Activated T-helper 2 cell treated with anti-CD3 and anti-CD28 coated beads, Interferon-gamma antibody, Interleukin-2, Interleukin-4, amounts not matched to agents 10 μg/mL and 5 μg/mL and 100 μg/mL, durations not matched to agents 14 hours and 24 hours and 36 hours (primary cell): ENCODE results near the gene SLC2A5. TPM values are rescaled to one million over a fixed set of nuclear protein-coding genes. Genes with fewer than 3 reads are reported as not detected.
"Not testable (repeated sequence)": the region's sequence is repeated elsewhere in the genome, so short reads cannot be mapped to it uniquely, and the experiment has no call there.

Experiments
- DNase-seq: peaks from one replicate; pipeline ENCODE4 v3.0.0; 2021; ENCODE audit warnings: low spot score
- H3K27ac Mint-ChIP-seq: one replicate; pipeline ENCODE4 v1.8.0; 2021; ENCODE audit warnings: mixed read lengths
- H3K27me3 Mint-ChIP-seq: one replicate; pipeline ENCODE4 v1.8.0; 2021; ENCODE audit warnings: low read depth, mixed read lengths
- H3K36me3 Mint-ChIP-seq: one replicate; pipeline ENCODE4 v1.8.0; 2021; ENCODE audit warnings: low read depth, mixed read lengths
- H3K4me1 Mint-ChIP-seq: one replicate; pipeline ENCODE4 v1.8.0; 2021; ENCODE audit warnings: low read depth, mixed read lengths
- H3K4me3 Mint-ChIP-seq: one replicate; pipeline ENCODE4 v1.8.0; 2021; ENCODE audit warnings: low read depth, mild to moderate bottlenecking, moderate library complexity, mixed read lengths
- H3K9me3 Mint-ChIP-seq: one replicate; pipeline ENCODE4 v1.8.0; 2021; ENCODE audit warnings: mixed read lengths
- intact Hi-C: fragments of 100-400 bp; cut with micrococcal nuclease; formaldehyde crosslinking; loops from one replicate; pipeline ENCODE4 v1.15.1; 2023
- total RNA-seq: library from RNA; stranded (reverse); gene quantifications from 2 replicates; pipeline ENCODE4 v1.2.3, GENCODE V29; 2022

Gene SLC2A5
- total RNA-seq, 1 donor from 2014 or later: not detected

DNA sequence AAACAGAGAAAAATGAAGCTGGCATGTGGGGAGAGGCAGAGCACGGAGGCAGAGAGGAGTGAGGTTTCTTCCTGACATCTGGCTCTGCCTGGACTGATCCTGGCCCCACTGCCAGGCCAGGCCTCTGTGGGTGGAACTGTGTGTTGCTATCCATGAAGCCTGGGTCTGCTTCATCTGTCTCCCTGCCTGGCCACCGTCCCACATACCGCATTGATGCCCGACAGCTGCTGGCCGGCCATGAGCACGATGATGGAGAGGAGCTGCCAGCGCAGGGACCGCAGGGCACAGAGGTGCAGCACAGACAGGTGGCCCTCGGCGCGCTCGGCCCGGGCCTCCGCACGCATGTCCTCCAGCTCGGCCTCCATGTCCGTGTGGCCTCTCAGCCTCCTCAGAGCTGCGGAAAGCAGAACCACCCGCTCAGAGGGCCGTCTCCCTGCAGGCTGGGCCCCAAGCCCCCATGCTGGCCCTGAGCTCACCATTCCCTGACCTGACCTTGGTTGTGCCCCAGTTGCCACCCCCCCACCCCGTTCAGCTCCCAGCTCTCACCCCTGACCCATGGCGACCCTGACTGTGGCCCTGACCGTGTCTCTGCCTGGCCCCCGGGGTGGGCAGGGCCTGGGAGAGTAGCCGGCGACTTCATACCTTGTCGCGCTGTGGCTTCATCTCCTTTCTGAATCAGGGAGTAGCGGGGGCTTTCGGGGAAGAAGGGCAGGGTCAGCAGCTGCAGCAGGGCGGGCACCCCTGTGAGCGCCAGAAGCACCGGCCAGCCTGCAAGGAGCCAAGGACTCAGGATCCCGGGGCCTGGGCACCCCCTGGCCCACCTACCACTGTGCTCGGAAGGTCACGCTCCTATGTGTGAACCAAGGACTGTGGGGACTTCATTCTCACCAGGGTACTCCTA lies 54.7 kb downstream of the SLC2A5 start:
- H3K27me3 Mint-ChIP-seq: peaks cover 14% of the 10 kb centered on the region
- DNase-seq: no peak
- H3K27ac Mint-ChIP-seq: no peak overlapping the region
- no peaks in the 10 kb centered on the region for H3K36me3 Mint-ChIP-seq
- no peak overlapping the region for H3K4me3 Mint-ChIP-seq
- no peaks in the 10 kb centered on the region for H3K4me1 Mint-ChIP-seq
- intact Hi-C loops: loop anchor here (5.0 kb wide), 1 partner anchor 88 kb away; no protein-coding TSS in a partner anchor
- H3K9me3 Mint-ChIP-seq: no peaks in the 10 kb centered on the region

DNA sequence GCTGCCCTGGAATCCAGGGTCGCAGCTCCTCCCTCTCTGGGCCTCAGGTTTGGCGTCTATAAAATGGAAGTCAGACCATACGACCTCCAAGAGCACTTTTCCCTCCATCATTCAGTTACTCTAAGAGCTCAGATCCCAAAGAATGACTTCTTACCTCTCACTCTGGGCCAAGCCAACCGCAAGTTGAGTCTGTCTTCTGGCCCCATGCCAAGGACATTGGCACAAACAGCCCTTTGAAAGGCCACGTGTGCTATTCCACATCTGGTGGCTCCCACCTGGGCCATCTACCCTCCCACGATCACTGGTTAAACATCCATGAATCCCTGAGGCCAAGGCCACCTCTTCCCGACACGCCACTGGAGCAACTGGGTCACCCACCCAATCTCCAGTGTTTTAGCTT lies 55.6 kb downstream of the SLC2A5 start:
- intact Hi-C loops: loop anchor here (5.0 kb wide), 1 partner anchor 88 kb away; no protein-coding TSS in a partner anchor
- no peaks in the 10 kb centered on the region for H3K9me3 Mint-ChIP-seq
- no peaks in the 10 kb centered on the region for H3K4me1 Mint-ChIP-seq
- peaks cover 14% of the 10 kb centered on the region for H3K27me3 Mint-ChIP-seq
- DNase-seq: no peak
- no peaks in the 10 kb centered on the region for H3K36me3 Mint-ChIP-seq
- H3K4me3 Mint-ChIP-seq: no peak overlapping the region
- no peak overlapping the region for H3K27ac Mint-ChIP-seq

GRCh38 chr1:9010781-9011323 lies 58.6 kb downstream of the SLC2A5 start:
- no peak overlapping the region for H3K4me3 Mint-ChIP-seq
- no peaks in the 10 kb centered on the region for H3K9me3 Mint-ChIP-seq
- no peak for DNase-seq
- H3K36me3 Mint-ChIP-seq: no peaks in the 10 kb centered on the region
- H3K4me1 Mint-ChIP-seq: no peaks in the 10 kb centered on the region
- no peak overlapping the region for H3K27ac Mint-ChIP-seq
- H3K27me3 Mint-ChIP-seq: peaks cover 9% of the 10 kb centered on the region
- intact Hi-C loops: loop anchor here (5.0 kb wide), 1 partner anchor 91 kb away; no protein-coding TSS in a partner anchor

DNA sequence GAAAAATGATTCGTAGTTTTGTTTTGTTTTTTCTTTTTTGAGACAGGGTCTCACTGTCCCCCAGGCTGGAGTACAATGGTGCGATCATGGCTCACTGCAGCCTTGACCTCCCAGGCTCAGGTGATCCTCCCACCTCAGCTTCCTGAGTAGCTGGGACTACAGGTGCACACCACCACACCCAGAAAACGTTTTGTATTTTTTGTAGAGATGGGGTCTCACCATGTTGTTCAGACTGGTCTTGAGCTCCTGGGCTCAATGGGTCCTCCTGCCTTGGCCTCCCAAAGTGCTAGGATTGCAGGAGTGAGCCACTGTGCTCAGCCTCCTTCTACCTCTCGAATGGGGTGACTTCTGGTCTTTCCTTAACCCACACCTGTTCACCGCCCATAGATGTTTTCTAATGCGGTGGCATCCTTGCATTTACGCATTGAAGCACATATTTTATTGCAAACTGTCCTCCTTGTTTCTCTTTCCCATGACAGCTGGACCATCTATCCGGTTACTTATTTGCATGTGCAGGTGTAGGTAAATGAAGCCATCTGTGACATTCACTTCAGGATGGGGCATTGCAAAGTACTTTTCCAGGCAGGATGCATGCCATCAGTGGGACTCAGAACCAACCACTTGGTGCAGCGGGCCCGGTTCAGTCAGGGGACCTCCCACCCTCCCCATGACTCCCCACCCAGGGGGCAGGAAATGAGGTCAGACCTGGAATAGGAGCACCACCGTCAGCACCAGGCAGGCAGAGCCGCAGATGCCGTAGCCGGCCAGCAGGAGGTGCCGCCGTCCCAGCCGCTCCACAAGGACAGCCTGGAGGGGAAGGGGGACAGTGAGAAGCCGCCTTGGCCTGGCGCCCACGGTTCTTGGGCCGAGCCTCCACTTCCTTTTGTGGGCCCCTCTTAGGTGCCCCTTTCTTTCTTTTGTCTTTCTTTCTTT lies 59.7 kb downstream of the SLC2A5 start:
- H3K4me1 Mint-ChIP-seq: peaks cover 2% of the 10 kb centered on the region
- intact Hi-C loops: loop anchor here (5.0 kb wide), 1 partner anchor 93 kb away; no protein-coding TSS in a partner anchor
- H3K36me3 Mint-ChIP-seq: no peaks in the 10 kb centered on the region
- H3K9me3 Mint-ChIP-seq: no peaks in the 10 kb centered on the region
- H3K27me3 Mint-ChIP-seq: peaks cover 8% of the 10 kb centered on the region
- DNase-seq: peak; percentile 28
- H3K27ac Mint-ChIP-seq: no peak overlapping the region
- no peak overlapping the region for H3K4me3 Mint-ChIP-seq

- Mint-ChIP-seq H3K4me1 (peaks cover 2% of the 10 kb centered on the region), H3K27ac (no peak overlapping the region), H3K9me3 (no peaks in the 10 kb centered on the region), H3K36me3 (no peaks in the 10 kb centered on the region), H3K27me3 (peaks cover 8% of the 10 kb centered on the region), H3K4me3 (no peak overlapping the region)
- DNase-seq: no peak
- intact Hi-C loops: no loop called here
Observed at GRCh38 chr1:9008236-9008635, 61.2 kb downstream of the SLC2A5 start.

DNA sequence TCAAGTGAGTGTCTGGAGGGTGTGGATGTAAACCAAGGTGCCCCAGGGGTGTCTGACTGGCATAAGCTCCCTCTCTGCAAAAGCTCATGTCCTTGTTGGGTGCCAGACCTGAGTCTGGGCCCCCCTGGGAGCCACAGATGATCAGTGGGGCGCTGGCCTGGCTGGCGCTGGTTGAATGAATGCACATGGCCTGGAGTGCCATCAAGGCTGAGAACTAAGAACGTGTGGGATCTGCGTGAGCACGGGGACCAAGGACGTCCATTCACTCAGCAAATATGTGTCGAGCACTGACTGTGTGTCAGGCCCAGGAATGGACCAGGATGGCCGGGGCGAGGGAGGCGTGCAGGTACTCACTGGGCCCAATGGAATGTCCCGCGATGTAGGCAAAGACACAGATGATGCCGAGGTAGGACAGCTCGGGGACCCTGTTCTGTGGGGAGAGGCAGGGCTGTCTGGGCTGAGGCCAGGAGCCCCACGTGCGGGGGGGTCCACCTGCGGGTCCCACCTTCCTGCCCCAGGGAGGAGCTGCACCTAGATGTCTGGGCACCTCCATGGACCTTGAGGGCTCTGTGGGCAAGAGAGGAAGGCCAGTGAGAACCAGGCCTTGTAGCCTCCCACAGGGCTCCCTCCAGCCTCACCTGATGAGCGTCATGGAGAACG lies 62.3 kb downstream of the SLC2A5 start:
- Mint-ChIP-seq H3K9me3 (no peaks in the 10 kb centered on the region), H3K27me3 (peaks cover 7% of the 10 kb centered on the region), H3K4me1 (peaks cover 2% of the 10 kb centered on the region), H3K4me3 (no peak overlapping the region), H3K27ac (no peak overlapping the region), H3K36me3 (no peaks in the 10 kb centered on the region)
- DNase-seq: no peak
- intact Hi-C loops: no loop called here

GRCh38 chr1:9005395-9005708 lies 64.1 kb downstream of the SLC2A5 start:
- Mint-ChIP-seq H3K4me1 (peaks cover 2% of the 10 kb centered on the region), H3K9me3 (no peaks in the 10 kb centered on the region), H3K36me3 (no peaks in the 10 kb centered on the region), H3K27ac (no peak overlapping the region), H3K4me3 (no peak overlapping the region), H3K27me3 (no peaks in the 10 kb centered on the region)
- intact Hi-C loops: loop anchor here (1.0 kb wide), 1 partner anchor 87 kb away; no protein-coding TSS in a partner anchor
- DNase-seq: no peak

DNA sequence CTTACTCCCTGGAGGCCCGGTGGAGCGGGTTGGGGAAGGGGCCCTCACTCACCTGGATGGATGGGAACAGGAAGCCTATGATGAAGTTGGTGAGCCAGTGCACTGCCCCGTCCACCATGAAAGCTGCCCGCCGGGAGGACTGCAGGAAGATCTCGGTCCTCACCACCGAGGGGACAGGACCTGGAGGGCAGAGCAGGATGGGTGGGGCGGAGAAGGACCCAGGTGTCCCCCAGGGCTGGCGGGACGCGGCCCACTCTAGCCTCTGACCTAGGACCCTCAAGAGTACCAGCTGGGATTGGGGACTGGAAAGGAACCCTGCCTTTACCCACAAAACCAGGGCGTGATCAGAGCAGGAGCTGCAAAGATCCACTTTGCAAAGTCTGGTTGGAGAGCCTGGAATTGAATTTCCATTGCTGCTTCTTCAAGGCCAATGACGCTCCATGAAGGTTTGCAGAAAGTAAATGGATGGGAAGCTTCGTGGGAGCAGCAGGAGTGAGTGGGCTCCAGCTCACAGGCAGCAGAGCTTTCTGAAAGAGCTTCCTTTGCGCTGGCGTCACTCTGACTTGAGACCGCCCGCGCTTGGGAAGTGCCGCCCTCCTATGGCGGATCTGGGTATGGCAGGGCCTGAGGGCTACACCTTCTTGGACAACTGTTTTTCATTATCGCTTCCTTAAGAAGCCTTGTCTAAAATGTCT lies 64.6 kb downstream of the SLC2A5 start:
- Mint-ChIP-seq H3K27me3 (no peaks in the 10 kb centered on the region), H3K9me3 (no peaks in the 10 kb centered on the region), H3K27ac (no peak overlapping the region), H3K4me1 (peaks cover 2% of the 10 kb centered on the region), H3K36me3 (no peaks in the 10 kb centered on the region), H3K4me3 (no peak overlapping the region)
- peak; percentile 75 for DNase-seq
- intact Hi-C loops: loop anchor here (1.0 kb wide), 1 partner anchor 87 kb away; no protein-coding TSS in a partner anchor

DNA sequence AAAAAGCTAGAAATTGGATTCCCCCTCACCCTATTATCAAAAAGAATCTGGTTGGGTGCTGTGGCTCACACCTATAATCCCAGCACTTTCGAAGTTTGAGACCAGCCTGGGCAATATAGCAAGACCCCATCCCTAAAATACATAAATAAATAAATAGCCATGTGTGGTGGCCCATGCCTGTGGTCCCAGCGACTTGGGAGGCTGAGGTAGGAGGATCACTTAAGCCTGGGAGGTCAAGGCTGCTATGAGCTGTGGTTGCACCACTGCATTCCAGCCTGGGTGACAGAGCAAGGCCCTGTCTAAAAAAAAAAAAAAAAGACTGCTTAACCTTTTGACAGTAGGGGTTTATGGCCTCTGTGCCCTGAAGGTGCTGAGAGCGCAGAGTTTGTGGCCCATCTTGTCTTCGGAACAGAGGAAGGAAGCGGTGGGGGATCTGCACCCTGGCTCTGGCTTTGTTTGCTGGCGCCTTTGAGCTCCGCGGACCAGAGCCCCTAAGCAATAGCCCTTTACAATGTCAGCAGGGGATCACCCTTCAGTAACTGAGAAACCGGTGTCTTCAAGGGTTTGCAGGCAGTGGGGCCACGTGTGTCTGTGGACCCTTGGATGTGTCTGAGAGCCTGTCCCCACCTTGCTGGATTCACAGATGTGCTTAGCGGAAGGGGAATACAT lies 65.3 kb downstream of the SLC2A5 start:
- no peak for DNase-seq
- peaks cover 2% of the 10 kb centered on the region for H3K4me1 Mint-ChIP-seq
- H3K4me3 Mint-ChIP-seq: no peak overlapping the region
- intact Hi-C loops: no loop called here
- no peak overlapping the region for H3K27ac Mint-ChIP-seq
- H3K36me3 Mint-ChIP-seq: no peaks in the 10 kb centered on the region
- H3K9me3 Mint-ChIP-seq: no peaks in the 10 kb centered on the region
- peaks cover 2% of the 10 kb centered on the region for H3K27me3 Mint-ChIP-seq

DNA sequence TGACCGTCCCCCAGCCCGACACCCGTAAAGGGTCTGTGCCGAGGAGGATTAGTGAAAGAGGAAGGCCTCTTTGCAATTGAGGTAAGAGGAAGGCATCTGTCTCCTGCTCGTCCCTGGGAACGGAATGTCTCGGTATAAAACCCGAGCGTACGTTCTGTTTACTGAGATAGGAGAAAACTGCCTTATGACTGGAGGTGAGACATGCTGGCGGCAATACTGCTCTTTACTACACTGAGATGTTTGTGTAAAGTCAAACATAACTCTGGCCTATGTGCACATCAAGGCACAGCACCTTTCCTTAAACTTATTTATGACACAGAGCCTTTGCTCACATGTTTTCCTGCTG lies 67.2 kb downstream of the SLC2A5 start:
- H3K36me3 Mint-ChIP-seq, intact Hi-C loops, H3K4me3 Mint-ChIP-seq, DNase-seq, H3K9me3 Mint-ChIP-seq, H3K27ac Mint-ChIP-seq, H3K4me1 Mint-ChIP-seq, H3K27me3 Mint-ChIP-seq: not testable (repeated sequence)

DNA sequence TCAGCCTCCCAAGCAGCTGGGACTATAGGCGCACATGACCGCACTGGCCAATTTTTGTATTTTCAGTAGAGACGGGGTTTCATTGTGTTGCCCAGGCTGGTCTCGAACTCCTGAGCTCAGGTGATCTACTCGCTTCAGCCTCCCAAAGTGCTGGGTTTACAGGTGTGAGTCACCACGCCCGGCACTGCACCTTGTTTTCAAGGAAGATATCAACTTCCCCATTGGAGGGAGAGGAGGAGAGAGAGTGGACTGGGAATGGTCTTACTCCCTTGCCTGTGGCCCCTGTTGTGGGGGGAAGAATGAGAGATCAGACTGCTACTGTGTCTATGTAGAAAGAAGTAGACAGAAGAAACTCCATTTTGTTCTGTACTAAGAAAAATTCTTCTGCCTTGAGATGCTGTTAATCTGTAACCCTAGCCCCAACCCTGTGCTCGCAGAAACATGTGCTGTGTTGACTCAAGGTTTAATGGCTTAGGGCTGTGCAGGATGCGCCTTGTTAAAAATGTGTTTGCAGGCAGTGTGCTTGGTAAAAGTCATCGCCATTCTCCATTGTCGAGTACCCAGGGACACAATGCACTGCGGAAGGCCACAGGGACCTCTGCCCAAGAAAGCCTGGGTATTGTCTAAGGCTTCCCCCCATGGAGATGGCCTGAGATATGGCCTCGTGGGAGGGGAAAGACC lies 67.8 kb downstream of the SLC2A5 start:
- H3K27ac Mint-ChIP-seq, H3K4me3 Mint-ChIP-seq, intact Hi-C loops, H3K9me3 Mint-ChIP-seq, H3K27me3 Mint-ChIP-seq, DNase-seq, H3K36me3 Mint-ChIP-seq, H3K4me1 Mint-ChIP-seq: not testable (repeated sequence)
